ENCODE data around the gene NTSR1. TPM values are rescaled to one million over a fixed set of nuclear protein-coding genes. Genes with fewer than 3 reads are reported as not detected.

Gene NTSR1
- total and polyA plus RNA-seq, 2 of the 8 experiments (the other 6 are each of a cell fraction or from before 2014, with no cell fraction given) = 0.53 to 0.89 TPM

- Histone ChIP-seq H3K4ac (replicated peaks; ENCODE audit: insufficient read length, low read depth, low read length) (no peak overlapping the region), H4K91ac (replicated peaks; ENCODE audit: insufficient read length, low read length) (no peak overlapping the region), H2AK5ac (ENCODE audit: low read depth, low read length) (no peak overlapping the region), H3K9ac (replicated peaks in 1 of 4; ENCODE audit: extremely low read depth in 1 of 4, low read depth in 3 of 4, low read length in 3 of 4) (no peak overlapping the region), H3K9me3 (ENCODE audit: insufficient read depth in 2 of 2, low read depth in 1 of 2, low read length in 1 of 2) (no peaks in the 10 kb centered on the region), H3K18ac (ENCODE audit: extremely low read depth, low read length) (no peak overlapping the region), H2AFZ (ENCODE audit: low read length) (no peak overlapping the region), H3K79me2 (ENCODE audit: control insufficient read depth in 1 of 2, insufficient read depth in 2 of 2, low read length in 2 of 2) (no peaks in the 10 kb centered on the region), H3K4me1 (replicated peaks in 1 of 4; ENCODE audit: control insufficient read depth in 3 of 4, insufficient read depth in 4 of 4, low read length in 3 of 4) (peaks cover 0 to 10% (median 6%) of the 10 kb centered on the region in 4 experiments; a peak in 5 of 7 replicates), H3K36me3 (ENCODE audit: control insufficient read depth in 2 of 4, insufficient read depth in 4 of 4, low read length in 3 of 4) (no peaks in the 10 kb centered on the region), H3K79me1 (ENCODE audit: low read depth, low read length) (no peaks in the 10 kb centered on the region), H3K23ac (ENCODE audit: insufficient read length) (no peak overlapping the region), H3K23me2 (ENCODE audit: low read depth, low read length) (no peaks in the 10 kb centered on the region), H4K5ac (ENCODE audit: insufficient read length, low read depth, low read length) (no peak overlapping the region), H3K56ac (replicated peaks; ENCODE audit: insufficient read length, low read depth, low read length) (no peak overlapping the region), H3K4me2 (ENCODE audit: insufficient read depth in 1 of 2, low read depth in 2 of 2, low read length in 2 of 2) (no peak overlapping the region), H3K27ac (ENCODE audit: low read depth, low read length) (no peak overlapping the region), H3K4me3 (ENCODE audit: extremely low read depth in 1 of 4, insufficient read depth in 2 of 4, low read depth in 3 of 4, low read length in 4 of 4) (no peak overlapping the region), H2BK15ac (ENCODE audit: low read length) (no peak overlapping the region), H4K20me1 (replicated peaks in 1 of 2; ENCODE audit: control insufficient read depth in 1 of 2, insufficient read depth in 2 of 2, low read length in 2 of 2) (no peaks in the 10 kb centered on the region), H2BK20ac (ENCODE audit: low read length) (no peak overlapping the region), H2BK5ac (ENCODE audit: low read depth, low read length) (no peak overlapping the region), H3K14ac (ENCODE audit: insufficient read length) (no peak overlapping the region), H3K27me3 (replicated peaks in 1 of 4; ENCODE audit: control insufficient read depth in 3 of 4, extremely low read depth in 1 of 4, insufficient read depth in 3 of 4, low read length in 3 of 4) (no peaks in the 10 kb centered on the region; a peak in 3 of 7 replicates), H2BK120ac (replicated peaks; ENCODE audit: low read depth, low read length) (no peak overlapping the region), H4K8ac (ENCODE audit: extremely low read depth, insufficient read depth, low read length) (no peak overlapping the region), H2BK12ac (ENCODE audit: low read depth, low read length) (no peak overlapping the region)
- 82% methylated on average over 26 of the region's 27 CpGs; no CpG with 5 or more reads in 1 of the 2 experiments for WGBS, 2 experiments (ENCODE audit: extremely low coverage in 1 of 2, insufficient coverage in 1 of 2, insufficient read length in 1 of 2, insufficient replicate concordance in 2 of 2, low coverage in 1 of 2, low lambda C conversion rate in 2 of 2, missing lambda C conversion rate in 1 of 2)
- CTCF ChIA-PET (ENCODE audit: partially characterized antibody) = interaction anchor here (0.5 to 1.2 kb wide), 5 partner anchors 9 to 223 kb away, joined by 3 to 6 read pairs (median 4); no protein-coding TSS in a partner anchor
- POLR2A ChIA-PET (ENCODE audit: partially characterized antibody) = interaction anchor here (2.0 kb wide), 1 partner anchor 12 kb away, joined by 5 read pairs; no protein-coding TSS in a partner anchor
- FAIRE-seq (no peak), DNase-seq (ENCODE audit: low read depth in 1 of 2, low spot score in 2 of 2) (no peak)
- TF ChIP-seq POLR2A (IDR thresholded peaks at IDR 0.05; ENCODE audit: control extremely low read depth in 1 of 2, low read depth in 2 of 2, low read length in 2 of 2) (no peak), RFX5 (IDR thresholded peaks at IDR 0.05; ENCODE audit: borderline replicate concordance, low read depth, low read length) (no peak), TEAD4 (IDR thresholded peaks at IDR 0.05; ENCODE audit: low read depth, low read length) (no peak), RAD21 (IDR thresholded peaks at IDR 0.05 in 1 of 2, conservative IDR thresholded peaks at IDR 0.05 in 1 of 2; ENCODE audit: low read depth in 2 of 2, low read length in 2 of 2) (no peak), FOSL1 (IDR thresholded peaks at IDR 0.05; ENCODE audit: insufficient read depth, low read depth, low read length) (no peak), ASH2L (IDR thresholded peaks at IDR 0.05; ENCODE audit: low read length) (no peak), RXRA (IDR thresholded peaks at IDR 0.05; ENCODE audit: insufficient read depth, low read depth, low read length) (no peak), RBBP5 (IDR thresholded peaks at IDR 0.05; ENCODE audit: borderline replicate concordance, low read depth, low read length) (no peak), BRCA1 (IDR thresholded peaks at IDR 0.05; ENCODE audit: low read depth, low read length) (no peak), PHF8 (conservative IDR thresholded peaks at IDR 0.05; ENCODE audit: low read depth, low read length) (no peak), NANOG (IDR thresholded peaks at IDR 0.05; ENCODE audit: insufficient read depth, low read depth, low read length, poor library complexity, severe bottlenecking) (no peak), RNF2 (IDR thresholded peaks at IDR 0.05; ENCODE audit: borderline replicate concordance, low read depth, low read length, missing control alignments, poor library complexity, severe bottlenecking) (no peak), EGR1 (IDR thresholded peaks at IDR 0.05; ENCODE audit: borderline replicate concordance, low read depth, low read length) (no peak)
These were observed 41.3 kb downstream of the NTSR1 start for GRCh38 chr20:62749851-62750445.
